HG03064 (cell line): Measurements from ENCODE around the gene KRTAP11-1.

Experiments
- ATAC-seq: cut with Tn5 transposase; IDR thresholded peaks from one replicate; pipeline ENCODE4 v1.9.1; 2021; ENCODE audit warnings: low read depth; ENCODE audit not compliant: unreplicated experiment

The KRTAP11-1 gene

GRCh38 chr21:30881480-30881879, at the start of gene KRTAP11-1:
Gene KRTAP11-1 (minus strand): TSS chr21:30881580. CDS start chr21:30881524, 56 bp downstream.
- ATAC-seq: no peak

GRCh38 chr21:30924146-30924700, 42.8 kb upstream of the KRTAP11-1 start:
- ATAC-seq: no peak

- ATAC-seq: no peak
Measured at GRCh38 chr21:30921129-30921528, 39.7 kb upstream of the KRTAP11-1 start.

- ATAC-seq: no peak
Measured at GRCh38 chr21:30917557-30917956, 36.2 kb upstream of the KRTAP11-1 start.

GRCh38 chr21:30900881-30901280, 19.5 kb upstream of the KRTAP11-1 start:
- no peak for ATAC-seq

- no peak for ATAC-seq
Measured at GRCh38 chr21:30882866-30883597, 1.7 kb upstream of the KRTAP11-1 start.

- no peak for ATAC-seq
Measured at GRCh38 chr21:30880914-30881313, 466 bp downstream of the KRTAP11-1 start.

GRCh38 chr21:30874526-30874925, 6.9 kb downstream of the KRTAP11-1 start:
- ATAC-seq: no peak

- ATAC-seq: no peak
Measured at GRCh38 chr21:30847627-30848500, 33.5 kb downstream of the KRTAP11-1 start.

- no peak for ATAC-seq
Measured at GRCh38 chr21:30842990-30843389, 38.4 kb downstream of the KRTAP11-1 start.

- no peak for ATAC-seq
Measured at GRCh38 chr21:30839304-30839703, 42.1 kb downstream of the KRTAP11-1 start.

- ATAC-seq: no peak
Measured at GRCh38 chr21:30838536-30838935, 42.8 kb downstream of the KRTAP11-1 start.

- no peak for ATAC-seq
Measured at GRCh38 chr21:30831194-30831765, 50.1 kb downstream of the KRTAP11-1 start.
